Smooth muscle cell of the brain vasculature (primary cell): ENCODE measurements around the gene AP4E1.
"Not testable (repeated sequence)": the region's sequence is repeated elsewhere in the genome, so short reads cannot be mapped to it uniquely, and the experiment has no call there.

Experiments
- DNase-seq: peaks from one replicate; pipeline ENCODE4 v3.0.0-alpha.2; 2012; ENCODE audit warnings: low read depth, low spot score

Gene AP4E1

DNA sequence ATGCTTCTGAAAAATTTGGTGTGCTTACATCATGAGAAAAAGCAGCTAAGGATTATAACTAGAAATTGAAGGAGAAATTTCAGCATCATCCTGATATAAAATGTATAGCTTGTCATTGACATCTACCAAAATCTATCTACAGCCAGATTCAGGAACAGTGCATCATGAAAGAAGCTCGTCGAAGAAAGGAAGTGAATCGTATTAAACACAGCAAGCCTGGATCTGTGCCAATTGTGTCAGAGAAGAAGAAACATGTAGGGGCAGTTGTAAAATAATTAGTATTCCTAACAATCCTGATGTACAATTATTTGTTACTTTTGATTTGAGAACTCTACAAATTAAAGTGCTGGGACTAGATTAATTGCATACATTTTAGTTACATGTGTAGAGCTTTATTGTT lies 37.2 kb downstream of the AP4E1 start:
- peak; percentile 4 for DNase-seq

DNA sequence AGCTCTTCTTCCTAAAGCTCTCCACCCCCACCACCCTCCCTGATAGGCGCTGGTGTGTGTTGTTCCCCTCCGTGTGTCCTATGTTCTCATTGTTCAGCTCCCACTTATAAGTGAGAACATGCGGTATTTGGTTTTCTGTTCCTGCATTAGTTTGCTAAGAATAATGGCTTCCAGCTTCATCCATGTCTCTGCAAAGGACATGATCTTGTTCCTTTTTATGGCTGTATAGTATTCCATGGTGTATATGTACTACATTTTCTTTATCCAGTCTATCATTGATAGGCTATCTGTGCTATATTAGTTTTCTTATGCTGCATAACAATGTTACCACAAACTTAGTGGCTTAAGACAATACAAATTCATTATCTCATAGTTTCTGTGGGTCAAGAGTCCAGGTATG lies 42.3 kb downstream of the AP4E1 start:
- not testable (repeated sequence) for DNase-seq

DNA sequence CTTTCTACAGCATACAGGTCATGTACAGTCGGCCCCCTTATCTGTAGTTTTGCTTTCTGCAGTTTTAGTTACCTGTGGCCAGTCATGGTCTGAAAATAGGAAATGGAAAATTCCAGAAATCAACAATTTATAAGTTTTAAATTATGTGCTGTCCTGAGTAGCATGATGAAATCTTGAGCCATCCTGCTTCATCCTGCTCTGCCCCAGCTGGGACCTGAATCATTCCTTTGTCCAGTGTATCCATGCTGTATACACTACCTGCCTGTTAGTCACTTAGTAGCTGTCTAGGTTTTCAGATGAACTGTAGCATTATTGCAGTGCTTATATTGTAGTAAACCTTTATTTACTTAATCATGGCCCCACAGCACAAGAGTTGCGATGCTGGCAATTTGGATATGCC lies 44.8 kb downstream of the AP4E1 start:
- no peak for DNase-seq

DNA sequence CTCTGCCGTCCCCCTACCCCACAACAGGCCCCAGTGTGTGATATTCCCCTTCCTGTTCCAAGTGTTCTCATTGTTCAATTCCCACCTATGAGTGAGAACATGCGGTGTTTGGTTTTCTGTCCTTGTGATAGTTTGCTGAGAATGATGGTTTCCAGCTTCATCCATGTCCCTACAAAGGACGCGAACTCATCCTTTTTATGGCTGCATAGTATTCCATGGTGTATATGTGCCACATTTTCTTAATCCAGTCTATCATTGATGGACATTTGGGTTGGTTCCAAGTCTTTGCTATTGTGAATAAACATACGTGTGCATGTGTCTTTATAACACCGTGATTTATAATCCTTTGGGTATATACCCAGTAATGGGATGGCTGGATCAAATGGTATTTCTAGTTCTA lies 46.4 kb downstream of the AP4E1 start:
- not testable (repeated sequence) for DNase-seq

DNA sequence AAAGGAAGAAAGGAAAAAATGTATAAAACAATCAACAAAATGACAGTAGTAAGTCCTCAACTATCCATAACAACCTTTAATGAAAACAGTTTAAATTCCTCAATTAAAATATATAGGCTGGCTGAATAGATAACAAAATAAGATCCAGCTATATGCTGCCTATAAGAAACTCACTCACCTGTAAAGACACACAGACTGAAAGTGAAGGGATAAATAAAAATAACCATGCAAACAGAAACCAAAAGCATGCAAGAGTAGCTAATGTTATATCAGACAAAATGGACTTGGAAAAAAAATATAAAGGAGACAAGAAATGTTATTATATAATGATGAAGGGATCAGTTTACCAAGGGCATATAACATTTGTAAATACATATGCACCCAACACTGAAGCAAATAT lies 51.2 kb downstream of the AP4E1 start:
- DNase-seq = no peak

DNA sequence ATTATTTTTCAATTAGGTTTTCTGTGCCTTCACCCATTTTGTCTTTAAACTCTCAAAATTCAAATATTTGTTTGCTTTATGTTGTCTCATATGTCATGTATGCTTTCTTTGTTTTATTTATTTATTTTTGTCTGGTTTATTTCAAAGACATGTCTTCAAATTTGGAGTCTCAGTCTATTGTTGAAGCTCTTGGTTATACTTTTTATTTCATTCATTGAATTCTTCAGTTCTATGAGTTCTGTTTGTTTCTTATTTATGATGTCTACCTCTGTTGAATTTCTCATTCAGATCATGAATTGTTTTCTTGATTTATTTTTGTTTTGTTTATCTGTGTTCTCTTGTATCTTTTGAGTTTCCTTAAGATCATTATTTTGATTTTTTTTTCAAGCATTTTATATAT lies 55.6 kb downstream of the AP4E1 start:
- DNase-seq = no peak

DNA sequence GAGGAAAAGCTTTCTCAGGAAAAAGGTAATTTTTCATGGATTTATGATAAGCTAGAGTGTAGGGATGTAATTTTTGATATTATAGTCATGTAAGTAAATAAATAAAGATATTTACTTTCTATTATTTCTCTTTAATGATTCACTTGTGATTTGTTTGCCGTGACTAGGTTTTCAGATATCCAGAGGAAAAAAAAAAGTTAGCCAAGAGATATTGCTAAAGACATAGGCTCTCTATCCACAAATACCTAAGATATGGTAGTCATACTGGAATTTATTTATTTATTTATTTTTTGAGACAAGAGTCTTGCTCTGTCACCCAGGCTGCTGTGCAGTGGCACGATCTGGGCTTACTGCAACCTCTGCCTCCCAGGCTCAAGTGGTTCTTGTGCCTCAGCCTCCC lies 59.9 kb downstream of the AP4E1 start:
- no peak for DNase-seq

DNA sequence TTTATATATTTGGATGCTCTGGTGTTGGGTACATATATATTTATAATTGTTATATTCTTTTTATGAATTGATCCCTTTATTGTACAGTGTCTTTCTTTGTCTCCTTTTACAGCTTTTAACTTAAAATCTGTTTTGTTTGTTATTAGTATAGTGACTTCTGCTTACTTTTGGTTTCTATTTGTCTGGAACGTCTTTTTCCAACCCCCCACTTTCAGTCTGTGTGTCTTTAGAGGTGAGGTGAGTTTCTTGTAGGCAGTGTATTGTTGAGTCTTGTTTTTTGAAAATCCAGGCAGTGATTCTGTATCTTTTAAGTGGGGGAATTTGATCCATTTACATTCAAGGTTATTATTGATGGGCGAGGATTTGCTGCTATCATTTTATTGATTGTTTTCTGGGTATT lies 62.0 kb downstream of the AP4E1 start:
- no peak for DNase-seq

DNA sequence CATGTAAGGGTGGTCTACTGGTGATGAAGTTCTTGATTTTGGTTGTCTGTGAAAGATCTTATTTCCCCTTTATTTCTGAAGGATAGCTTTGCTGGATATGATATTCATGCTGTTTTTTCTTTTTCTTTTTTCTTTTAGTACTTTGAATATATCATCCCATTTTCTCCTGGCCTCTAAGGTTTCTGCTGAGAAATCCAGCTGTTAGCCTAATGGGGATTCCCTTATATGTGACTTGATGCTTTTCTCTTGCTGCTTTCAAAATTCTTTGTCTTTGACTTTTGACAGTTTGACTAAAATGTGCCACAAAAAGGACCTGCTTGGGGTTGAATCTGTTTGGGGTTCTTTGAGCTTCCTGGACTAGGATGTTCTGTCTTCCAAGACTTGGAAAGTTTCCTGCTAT lies 62.6 kb downstream of the AP4E1 start:
- no peak for DNase-seq

DNA sequence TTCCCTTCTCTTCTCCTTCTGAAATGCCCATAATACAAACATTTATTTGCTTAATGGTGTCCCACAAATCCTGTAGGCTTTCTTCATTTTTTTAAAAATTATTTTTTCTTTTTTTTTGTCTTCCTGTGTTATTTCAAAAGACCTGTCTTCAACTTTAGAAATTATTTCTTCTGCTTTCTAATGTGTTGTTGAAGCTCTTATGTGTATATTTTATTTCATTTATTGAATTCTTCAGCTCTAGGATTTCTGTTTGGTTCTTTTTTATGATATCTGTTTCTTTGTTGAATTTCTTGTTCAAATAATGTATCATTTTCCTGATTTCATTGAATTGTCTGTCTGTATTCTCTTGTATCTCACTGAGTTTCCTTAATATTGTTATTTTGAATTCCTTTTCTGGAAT lies 63.1 kb downstream of the AP4E1 start:
- DNase-seq = no peak

DNA sequence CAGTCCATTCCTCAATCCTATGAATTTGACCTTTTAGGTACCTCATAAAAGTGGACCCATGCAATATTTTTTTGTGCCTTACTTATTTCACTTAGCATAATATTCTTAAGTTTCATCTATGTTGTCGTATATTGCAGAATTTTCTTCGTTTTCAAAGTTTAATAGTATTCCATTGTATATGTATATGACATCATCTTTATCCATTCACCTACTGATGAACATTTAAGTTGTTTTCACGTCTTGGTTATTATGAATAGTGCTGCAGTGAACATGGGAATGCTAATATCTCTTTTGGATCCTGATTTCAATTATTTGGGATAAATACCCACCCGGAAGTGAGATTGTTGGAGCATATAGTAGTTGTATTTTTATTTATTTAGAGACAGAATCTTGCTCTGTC lies 65.1 kb downstream of the AP4E1 start:
- no peak for DNase-seq

DNA sequence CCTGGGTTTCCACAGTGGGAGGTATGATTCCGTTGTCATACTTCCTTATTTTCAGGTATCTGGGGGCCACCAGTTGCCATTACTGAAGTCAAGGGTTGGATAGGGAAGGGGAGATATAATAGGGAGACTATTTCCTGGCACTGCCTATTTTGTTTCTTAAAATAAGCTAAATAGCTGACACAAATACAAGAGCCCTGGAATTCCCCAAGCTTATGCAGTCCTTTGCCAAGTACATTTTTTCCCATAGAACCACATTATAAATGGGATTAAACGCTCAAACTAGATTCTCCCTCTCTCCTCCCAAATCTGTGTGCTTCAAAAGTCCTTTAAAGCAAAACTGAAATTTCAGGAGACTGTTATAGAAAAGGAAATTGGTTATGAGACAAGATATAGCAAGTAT lies 68.7 kb downstream of the AP4E1 start:
- no peak for DNase-seq

DNA sequence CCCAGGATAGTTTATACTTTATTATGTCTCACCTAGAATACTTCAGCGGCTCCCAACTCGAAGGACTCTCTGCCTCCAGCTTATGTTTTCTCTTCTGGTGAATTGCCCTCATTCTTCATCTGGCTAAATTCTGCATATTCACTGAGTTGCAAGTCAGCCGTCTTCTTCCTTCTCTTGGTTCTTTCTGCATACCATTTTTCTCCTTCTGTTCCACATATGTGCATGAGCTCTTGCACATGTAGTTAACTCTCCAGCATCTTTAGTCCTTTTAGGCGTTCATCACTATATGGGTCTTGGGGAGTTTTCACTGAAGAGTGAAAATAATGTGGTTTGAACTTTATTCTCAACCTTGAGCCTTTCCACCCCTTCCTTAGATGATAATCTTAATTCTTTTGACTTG lies 70.1 kb downstream of the AP4E1 start:
- DNase-seq = no peak

DNA sequence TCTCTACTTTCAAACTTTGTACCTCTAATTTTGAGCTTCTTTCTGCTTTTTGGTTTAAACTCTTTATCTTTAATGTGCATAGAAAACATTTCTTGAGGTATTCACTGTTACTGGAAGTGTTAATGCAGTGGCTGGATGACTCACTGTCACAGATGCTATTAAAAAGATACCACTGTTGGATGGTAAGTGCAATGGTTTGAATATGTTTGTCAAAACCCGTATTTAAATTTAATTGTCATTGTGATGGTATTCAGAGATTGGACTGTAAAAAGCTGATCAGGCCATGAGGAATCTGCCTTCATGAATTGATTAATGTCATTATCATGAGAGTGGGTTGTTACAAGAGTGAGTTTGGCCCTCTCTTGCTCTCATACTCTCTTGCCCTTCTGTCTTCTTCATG lies 70.6 kb downstream of the AP4E1 start:
- no peak for DNase-seq

DNA sequence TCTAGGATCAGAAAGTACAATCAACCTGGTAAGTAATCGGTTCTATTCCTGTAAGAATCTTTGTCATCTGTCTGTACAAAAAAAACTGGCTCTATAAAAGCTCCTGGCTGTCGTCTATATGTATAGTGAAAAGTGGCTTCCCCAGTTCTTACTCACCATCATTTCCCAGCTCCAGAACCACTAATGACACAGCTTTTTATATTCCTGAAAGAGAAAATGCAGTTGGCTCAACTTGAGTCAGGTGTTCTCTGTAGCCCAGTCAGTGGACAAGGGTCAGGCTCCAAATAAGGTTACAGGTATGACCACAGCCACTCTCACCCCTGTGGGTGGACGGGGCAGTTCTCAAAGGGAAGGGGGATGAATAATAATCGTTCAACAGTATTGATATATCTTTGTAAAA lies 85.1 kb downstream of the AP4E1 start:
- no peak for DNase-seq

DNA sequence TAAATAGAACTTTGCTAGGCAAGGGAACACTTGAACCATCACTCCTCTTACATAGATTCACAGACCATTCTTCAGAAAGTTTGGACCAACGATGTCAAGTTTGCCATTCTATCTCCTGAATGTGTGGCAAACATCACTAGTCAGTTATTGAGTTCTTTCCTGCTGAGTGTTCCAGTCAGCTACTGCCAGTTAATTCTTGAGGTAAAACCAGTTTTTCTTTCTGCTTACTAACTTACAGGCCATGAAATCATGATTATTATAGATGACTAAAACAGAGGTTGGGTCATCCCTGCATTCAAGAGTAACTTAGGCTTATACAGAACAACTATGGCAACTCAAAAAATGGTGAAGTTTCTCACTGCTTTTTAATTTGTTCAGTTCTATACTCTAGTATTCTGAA lies 88.2 kb downstream of the AP4E1 start:
- no peak for DNase-seq

DNA sequence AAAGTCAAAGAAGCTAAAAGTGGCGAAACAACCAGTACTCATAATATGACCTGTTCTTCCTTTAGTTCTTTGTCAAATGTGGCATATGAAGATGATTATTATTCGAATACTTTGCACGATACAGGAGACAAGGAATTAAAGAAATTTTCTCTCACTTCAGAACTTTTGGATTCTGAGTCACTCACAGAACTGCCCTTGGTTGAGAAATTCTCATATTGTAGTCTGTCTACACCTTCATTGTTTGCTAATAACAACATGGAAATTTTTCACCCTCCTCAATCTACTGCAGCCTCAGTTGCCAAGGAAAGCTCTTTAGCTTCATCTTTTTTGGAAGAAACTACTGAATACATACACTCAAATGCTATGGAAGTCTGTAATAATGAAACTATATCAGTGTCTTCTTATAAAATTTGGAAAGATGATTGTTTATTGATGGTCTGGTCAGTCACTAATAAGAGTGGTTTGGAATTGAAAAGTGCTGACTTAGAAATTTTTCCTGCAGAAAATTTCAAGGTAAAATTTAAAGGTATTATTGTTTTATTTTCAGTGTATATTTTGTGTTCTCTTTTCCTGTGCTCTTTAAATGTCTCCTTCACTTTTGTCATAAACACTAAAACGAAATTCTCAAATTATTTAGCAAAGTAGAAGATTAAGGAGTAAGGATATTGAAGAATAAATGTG lies 89.0 kb downstream of the AP4E1 start:
- DNase-seq = no peak

DNA sequence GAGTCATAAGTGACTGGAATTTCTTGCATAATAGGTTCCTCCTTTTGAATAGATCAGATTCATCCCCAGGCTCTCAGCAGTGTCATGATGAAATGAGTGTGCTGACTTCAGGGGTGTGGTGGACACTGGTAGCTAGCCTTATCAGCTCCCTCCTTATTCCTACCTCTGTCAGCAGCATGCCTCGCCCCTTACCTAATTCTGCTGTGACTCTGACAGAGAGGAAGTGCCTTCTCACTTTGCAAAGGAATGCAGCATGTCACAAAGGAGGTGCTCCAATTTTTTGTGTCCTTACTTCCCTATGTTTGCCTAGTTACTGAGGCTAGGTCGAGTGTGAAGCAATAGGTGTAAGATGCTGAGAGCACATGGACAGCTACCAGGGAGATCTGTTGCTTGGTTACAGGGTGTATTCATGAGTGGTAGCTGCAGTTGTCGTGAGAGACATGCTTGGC lies 95.6 kb downstream of the AP4E1 start:
- DNase-seq = no peak

DNA sequence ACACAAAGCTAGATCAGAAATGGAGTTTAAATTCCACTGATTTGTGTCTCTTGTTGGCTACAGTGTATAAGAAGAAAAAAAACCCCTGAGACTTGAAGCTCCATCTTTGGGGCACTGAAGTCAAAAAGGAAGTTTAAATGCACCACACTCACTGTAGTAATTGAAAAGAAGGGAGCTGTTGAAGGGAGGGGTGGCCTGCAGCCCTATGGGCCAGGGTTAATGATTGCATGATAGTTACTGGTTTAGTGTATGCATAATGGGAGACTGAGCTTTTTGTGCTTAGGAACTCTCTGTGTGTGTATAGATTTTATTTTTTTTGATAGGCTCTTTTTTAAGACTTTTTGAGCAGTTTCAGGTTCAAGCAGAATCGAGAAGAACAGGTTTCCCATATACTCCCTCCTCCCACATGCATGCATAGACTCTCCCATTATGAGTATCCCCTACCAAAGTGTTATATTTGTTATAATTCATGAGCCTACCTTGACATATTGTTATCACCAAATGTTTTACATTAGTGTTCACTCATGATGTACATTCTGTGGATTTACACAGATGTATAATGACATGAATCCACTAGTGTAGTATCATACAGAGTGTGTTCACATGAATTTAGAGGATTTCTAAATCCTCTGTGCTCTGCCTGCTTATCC lies 98.0 kb downstream of the AP4E1 start:
- no peak for DNase-seq

DNA sequence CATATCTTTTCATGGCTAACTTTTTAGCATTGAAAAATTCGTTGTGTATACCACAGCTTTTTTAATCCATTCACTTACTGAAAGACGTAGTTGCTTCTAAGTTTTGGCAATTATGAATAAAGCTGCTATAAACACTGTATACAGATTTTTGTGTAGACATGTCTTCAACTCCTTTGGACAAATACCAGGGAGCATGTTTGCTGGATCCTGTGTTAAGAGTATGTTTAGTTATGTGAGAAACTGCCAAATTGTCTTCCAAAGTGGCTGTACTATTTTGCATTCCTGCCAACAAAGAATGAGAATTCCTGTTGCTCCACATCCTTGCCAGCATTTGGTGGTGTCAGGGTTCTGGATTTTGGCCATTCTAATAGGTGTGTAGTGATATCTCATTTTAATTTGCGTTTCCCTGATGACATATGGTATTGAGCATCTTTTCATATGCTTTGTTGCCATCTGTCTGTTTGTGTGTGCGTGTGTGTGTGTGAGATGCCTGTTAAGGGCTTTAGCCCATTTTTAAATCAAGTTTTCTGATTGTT lies 98.7 kb downstream of the AP4E1 start:
- no peak for DNase-seq

DNA sequence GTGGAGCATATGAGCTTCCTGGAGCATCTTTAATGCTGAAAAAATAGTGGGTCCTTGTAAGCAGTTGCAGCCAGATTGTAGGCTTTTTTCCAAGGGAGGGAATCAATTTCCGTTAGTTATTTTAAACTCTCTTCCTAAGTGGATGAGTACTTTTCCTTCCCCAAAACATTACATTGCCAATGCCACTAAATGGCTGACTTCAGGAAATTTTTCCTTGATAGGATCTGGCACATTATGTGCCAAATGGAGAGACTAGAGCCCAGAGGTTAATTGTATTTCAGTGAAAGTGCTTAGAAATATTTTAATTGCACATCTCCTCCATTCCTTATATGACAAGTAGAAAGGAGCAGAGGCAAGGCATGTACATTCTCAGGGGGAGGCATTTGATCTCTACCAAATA lies 102.7 kb downstream of the AP4E1 start:
- DNase-seq = no peak

DNA sequence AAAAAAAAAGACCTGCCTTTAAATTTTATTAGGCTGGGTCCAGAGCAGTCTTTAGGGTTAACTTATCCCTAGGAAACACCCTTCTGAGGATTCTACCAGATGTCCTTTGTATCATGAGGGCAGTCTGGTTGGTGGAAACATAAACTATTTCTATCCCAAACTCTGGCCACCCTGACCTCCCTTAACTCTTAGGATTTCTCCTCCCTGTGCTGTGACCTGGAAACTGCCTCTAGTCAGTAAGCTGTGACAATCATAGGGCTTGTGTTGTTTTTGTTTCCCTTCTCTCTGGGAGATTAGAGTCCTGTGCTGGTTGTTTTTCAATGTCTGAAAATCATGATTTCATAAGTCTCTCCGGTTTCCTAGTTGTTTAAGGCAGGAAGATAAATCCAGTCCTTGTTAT lies 108.1 kb downstream of the AP4E1 start:
- DNase-seq = no peak

DNA sequence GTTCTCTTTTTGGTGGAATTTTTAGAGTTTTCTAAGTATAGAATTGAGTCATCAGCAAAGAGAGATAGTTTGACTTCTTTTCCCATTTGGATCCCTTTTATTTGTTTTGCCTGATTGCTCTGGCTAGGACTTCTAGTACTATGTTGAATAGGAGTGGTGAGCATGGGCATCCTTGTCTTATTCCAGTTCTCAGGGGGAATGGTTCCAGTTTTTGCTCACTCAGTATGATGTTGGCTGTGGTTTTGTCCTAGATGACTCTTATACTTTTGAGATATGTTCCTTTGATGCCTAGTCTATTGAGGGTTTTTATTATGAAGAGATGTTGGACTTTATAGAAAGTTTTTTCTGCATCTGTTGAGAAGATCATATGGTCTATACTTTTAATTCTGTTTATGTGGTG lies 113.7 kb downstream of the AP4E1 start:
- no peak for DNase-seq

DNA sequence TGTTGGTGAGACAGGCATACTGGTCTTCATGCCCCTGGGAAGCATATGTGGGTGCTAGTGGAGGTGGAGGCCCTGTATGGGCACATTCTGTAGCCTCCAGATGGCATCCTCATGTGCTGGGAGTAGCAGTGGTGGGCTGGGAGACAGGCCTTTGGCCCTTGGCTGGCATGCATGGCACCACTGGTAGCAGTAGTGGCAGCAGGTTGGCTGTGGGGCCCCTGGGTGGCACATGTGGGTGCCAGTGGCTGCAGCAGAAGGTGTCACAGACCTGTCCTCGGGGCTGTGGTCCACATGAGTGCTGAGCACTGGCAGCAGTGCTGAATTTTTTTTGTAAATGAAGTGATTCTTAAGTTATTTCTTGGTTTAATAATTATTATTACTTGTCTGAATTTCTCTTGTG lies 115.0 kb downstream of the AP4E1 start:
- no peak for DNase-seq
